ENCODE results near the gene OR4C11. TPM values are rescaled to one million over a fixed set of nuclear protein-coding genes. Genes with fewer than 3 reads are reported as not detected.

OR4C11 gene
- total RNA-seq (2022; extraction: Qiagen RNA extraction; ENCODE audit: low read depth): not detected in 5 replicates

DNA sequence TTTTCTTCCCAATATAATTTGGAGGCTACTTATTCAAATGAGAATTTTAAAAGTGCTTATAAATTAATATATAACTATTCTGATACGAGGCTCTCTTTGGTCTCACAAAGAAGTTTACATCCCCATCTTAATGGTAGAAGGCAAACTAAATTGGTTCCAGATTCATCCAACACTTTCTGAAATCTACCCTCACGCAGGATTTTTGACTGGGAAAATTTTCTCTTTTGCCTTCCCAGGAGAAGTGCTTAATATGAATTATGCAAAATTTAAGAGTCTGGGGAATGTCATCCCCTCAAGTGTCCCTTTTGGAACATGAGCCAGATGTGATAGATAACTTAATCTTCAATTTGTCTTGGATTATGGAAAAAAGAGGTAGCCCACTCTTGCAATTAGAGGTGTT lies at the start of gene OR4C11:
Gene OR4C11, minus strand, starts transcription at position 101 of the 400 bp plus-strand sequence. CDS start 3,272 bp downstream, outside the sequence.

GRCh38 chr11:55648027-55648426 lies 40.6 kb upstream of the OR4C11 start, which contains the start of gene OR4S2:
TSS of gene OR4S2 (plus strand) at chr11:55648327. CDS start at chr11:55650904, 2,577 bp downstream.

DNA sequence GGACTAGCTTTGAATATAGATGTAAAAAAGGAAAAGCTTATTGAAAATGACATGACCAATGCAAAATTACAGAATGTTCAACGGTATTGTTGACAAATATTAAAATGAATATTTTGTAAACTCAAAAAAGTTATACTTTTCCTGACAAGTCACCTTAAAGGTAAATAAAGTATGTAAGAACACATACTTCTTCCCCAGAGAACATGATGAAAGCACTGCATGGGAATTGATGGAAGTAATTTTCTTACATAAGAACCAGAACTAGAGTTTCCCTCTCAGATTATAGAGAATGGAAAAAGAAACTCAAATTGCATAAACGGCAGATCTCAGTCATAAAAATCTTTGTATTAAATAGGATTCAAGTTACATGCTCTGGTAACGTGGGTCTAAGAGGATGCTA lies 27.4 kb upstream of the OR4C11 start, which contains the start of gene OR4P4:
Gene OR4P4, plus strand, starts transcription at position 301 of the 400 bp plus-strand sequence.

DNA sequence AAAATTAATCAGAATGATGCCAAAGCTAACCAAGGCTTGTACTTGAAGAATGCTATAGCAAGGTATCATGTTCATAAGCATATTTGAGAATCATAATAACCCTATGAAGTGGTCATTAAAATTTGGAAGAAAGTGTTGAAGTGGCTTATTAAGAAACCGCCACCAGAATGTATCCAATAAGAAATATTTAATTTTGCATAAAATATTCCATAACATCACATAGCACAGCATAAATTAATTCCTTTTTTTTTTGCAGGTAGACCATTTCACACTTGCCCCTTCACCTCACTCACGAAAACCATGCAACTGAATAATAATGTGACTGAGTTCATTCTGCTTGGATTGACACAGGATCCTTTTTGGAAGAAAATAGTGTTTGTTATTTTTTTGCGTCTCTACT lies 35.6 kb downstream of the OR4C11 start, which contains the start of gene OR4C16:
Gene OR4C16, plus strand, starts transcription at position 301 of the 400 bp plus-strand sequence. Its CDS starts 0 bp downstream, at position 301.

GRCh38 chr11:55554169-55554568 lies 53.3 kb downstream of the OR4C11 start, which contains the start of gene OR4C15:
TSS of gene OR4C15 (plus strand) at chr11:55554469. CDS start at chr11:55554469, 0 bp downstream.

Other genes with a start within 250 kb of the OR4C11 start
- not detected in 5 replicates for gene OR4A15, start 239.7 kb downstream of the OR4C11 start, total RNA-seq (2022; extraction: Qiagen RNA extraction; ENCODE audit: low read depth)
- gene OR4C15, start 53.2 kb downstream of the OR4C11 start, total RNA-seq (2022; extraction: Qiagen RNA extraction; ENCODE audit: low read depth): not detected in 5 replicates
- not detected in 5 replicates for gene OR4C16, start 35.5 kb downstream of the OR4C11 start, total RNA-seq (2022; extraction: Qiagen RNA extraction; ENCODE audit: low read depth)
- gene OR4P4, start 27.5 kb upstream of the OR4C11 start, total RNA-seq (2022; extraction: Qiagen RNA extraction; ENCODE audit: low read depth): not detected in 5 replicates
- not detected in 5 replicates for gene OR4S2, start 40.7 kb upstream of the OR4C11 start, total RNA-seq (2022; extraction: Qiagen RNA extraction; ENCODE audit: low read depth)
- not detected in 5 replicates for gene OR4C6, start 54.6 kb upstream of the OR4C11 start, total RNA-seq (2022; extraction: Qiagen RNA extraction; ENCODE audit: low read depth)
- not detected in 5 replicates for gene OR5D13, start 165.8 kb upstream of the OR4C11 start, total RNA-seq (2022; extraction: Qiagen RNA extraction; ENCODE audit: low read depth)
- not detected in 5 replicates for gene OR5D14, start 187.9 kb upstream of the OR4C11 start, total RNA-seq (2022; extraction: Qiagen RNA extraction; ENCODE audit: low read depth)
- not detected in 5 replicates for gene OR5L1, start 203.7 kb upstream of the OR4C11 start, total RNA-seq (2022; extraction: Qiagen RNA extraction; ENCODE audit: low read depth)
- gene OR5D18, start 212.0 kb upstream of the OR4C11 start, total RNA-seq (2022; extraction: Qiagen RNA extraction; ENCODE audit: low read depth): not detected in 5 replicates
- not detected in 5 replicates for gene OR5L2, start 219.6 kb upstream of the OR4C11 start, total RNA-seq (2022; extraction: Qiagen RNA extraction; ENCODE audit: low read depth)
- gene OR5D16, start 231.1 kb upstream of the OR4C11 start, total RNA-seq (2022; extraction: Qiagen RNA extraction; ENCODE audit: low read depth): not detected in 5 replicates